ENCODE results near the gene RIIAD1.

Gene RIIAD1

DNA sequence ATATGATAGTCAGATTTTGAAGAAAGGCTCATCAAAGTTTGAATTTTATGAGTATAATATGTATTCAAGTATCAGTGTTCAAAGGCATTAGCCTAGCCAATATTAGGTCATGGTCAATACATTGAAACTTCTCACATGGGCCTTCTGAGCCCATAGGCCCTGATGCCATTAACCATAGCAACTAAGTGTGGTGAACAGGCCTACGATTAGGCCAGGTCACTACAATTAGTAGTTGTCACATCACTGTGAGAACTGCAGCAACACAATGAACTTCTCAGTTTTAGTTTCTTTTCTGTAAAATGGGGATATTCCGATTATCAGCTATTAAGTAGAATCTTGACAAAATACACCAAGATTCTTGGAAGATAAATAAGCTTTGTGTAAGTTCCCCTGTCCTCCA, 34.8 kb upstream of the RIIAD1 start:
- TF ChIP-seq, protein P1, sequence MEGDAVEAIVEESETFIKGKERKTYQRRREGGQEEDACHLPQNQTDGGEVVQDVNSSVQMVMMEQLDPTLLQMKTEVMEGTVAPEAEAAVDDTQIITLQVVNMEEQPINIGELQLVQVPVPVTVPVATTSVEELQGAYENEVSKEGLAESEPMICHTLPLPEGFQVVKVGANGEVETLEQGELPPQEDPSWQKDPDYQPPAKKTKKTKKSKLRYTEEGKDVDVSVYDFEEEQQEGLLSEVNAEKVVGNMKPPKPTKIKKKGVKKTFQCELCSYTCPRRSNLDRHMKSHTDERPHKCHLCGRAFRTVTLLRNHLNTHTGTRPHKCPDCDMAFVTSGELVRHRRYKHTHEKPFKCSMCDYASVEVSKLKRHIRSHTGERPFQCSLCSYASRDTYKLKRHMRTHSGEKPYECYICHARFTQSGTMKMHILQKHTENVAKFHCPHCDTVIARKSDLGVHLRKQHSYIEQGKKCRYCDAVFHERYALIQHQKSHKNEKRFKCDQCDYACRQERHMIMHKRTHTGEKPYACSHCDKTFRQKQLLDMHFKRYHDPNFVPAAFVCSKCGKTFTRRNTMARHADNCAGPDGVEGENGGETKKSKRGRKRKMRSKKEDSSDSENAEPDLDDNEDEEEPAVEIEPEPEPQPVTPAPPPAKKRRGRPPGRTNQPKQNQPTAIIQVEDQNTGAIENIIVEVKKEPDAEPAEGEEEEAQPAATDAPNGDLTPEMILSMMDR (IDR thresholded peaks at IDR 0.05; ENCODE audit: low read depth, low read length): no peak
- no peak overlapping the region for H3K4me3 ChIP-seq (replicated peaks in 1 of 2; ENCODE audit: low read depth in 2 of 2, low read length in 2 of 2)
- no peak for DNase-seq (ENCODE audit: low read depth in 2 of 2)

DNA sequence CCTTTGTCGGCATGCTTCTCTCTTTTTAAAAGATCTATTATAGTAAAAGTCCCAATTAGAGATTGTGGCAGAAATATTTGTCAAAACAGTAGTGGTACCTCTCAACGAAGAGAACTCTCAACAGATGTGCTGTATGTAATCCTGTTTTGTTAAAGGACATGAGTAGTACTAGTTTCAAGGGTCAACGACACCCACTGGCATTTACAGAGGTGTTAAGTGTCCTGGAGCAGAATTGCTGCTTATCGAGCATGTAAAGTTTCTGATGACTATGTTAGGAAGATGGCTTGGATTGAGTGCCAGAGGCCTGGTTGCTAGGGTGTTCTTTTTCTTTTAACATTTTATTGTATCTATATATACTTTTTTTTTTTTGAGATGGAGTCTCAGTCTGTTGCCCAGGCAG, 31.8 kb upstream of the RIIAD1 start:
- DNase-seq (ENCODE audit: low read depth in 2 of 2): no peak
- H3K4me3 ChIP-seq (replicated peaks in 1 of 2; ENCODE audit: low read depth in 2 of 2, low read length in 2 of 2): no peak overlapping the region
- TF ChIP-seq, protein P1 (IDR thresholded peaks at IDR 0.05; ENCODE audit: low read depth, low read length): no peak

DNA sequence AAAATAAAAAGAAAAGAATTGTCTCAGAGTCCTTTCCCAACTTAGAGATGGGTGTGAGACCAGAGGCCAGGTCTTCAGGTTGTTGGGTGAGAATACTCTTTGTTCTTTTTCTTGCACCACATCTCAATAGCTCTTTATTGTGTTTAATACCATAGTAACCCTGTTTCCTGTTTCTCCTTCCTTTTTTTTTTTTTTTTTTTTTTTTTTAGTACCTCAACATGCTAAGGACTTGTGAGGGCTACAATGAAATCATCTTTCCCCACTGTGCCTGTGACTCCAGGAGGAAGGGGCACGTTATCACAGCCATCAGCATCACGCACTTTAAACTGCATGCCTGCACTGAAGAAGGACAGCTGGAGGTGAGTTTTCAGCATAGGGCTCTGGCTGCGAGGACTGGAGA, 29.1 kb upstream of the RIIAD1 start:
- no peak overlapping the region for H3K4me3 ChIP-seq (replicated peaks in 1 of 2; ENCODE audit: low read depth in 2 of 2, low read length in 2 of 2)

DNA sequence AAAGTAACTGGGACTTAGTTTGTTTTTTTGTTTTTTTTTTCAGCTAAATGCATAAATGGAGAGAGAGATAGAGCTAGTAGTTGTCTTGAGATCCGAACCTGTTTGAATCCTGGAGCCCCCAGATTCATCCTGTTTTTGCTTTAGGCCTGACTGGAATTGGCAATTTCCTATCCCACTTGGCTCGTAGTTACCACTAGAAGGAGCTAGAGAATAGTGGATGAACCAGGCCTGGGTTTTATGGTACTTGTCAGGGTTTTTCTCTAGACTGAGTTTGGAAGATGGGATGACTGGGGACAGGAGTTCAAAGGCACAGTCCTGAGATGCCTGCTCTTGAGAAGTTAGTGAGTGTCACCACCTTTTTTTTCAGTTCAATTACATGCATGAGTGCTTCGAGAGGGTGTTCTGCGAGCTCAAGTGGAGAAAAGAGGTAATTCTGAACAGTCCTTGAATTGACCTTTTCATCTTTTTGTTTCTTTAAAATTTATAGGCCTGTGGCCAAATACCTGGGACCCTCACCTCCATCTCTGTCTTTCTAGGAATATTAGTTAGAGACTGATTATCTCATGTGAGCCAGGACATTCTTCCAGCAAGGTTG, 28.2 kb upstream of the RIIAD1 start:
- TF ChIP-seq, protein P1 (IDR thresholded peaks at IDR 0.05; ENCODE audit: low read depth, low read length): peak; percentile 72
- peak; percentile 56 to 66 for DNase-seq (ENCODE audit: low read depth in 2 of 2)
- H3K4me3 ChIP-seq (replicated peaks in 1 of 2; ENCODE audit: low read depth in 2 of 2, low read length in 2 of 2): no peak overlapping the region

More for the DNA sequence above, 29.1 kb upstream of the RIIAD1 start:
- DNase-seq (ENCODE audit: low read depth in 2 of 2): peak in 1 of 2 donors; percentile 5
- TF ChIP-seq, protein P1 (IDR thresholded peaks at IDR 0.05; ENCODE audit: low read depth, low read length): no peak

DNA sequence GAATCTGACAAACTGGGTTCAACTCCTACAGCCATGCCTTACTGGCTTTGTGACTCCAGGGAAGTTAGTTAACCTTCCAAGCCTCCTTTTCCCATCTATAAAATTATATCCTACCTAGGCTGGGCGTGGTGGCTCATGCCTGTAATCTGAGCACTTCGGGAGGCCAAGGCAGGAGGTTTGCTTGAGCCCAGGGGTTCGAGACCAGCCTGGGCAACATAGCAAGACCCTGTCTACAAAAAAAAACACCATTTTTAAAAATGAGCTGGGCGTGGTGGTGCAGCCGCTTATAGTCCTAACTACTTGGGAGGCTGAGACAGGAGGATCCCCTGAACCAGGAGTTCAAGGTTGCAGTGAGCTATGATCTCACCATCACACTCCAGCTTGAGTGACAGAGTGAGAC, 19.8 kb upstream of the RIIAD1 start:
- DNase-seq (ENCODE audit: low read depth in 2 of 2): no peak
- TF ChIP-seq, protein P1 (IDR thresholded peaks at IDR 0.05; ENCODE audit: low read depth, low read length): no peak
- no peak overlapping the region for H3K4me3 ChIP-seq (replicated peaks in 1 of 2; ENCODE audit: low read depth in 2 of 2, low read length in 2 of 2)

DNA sequence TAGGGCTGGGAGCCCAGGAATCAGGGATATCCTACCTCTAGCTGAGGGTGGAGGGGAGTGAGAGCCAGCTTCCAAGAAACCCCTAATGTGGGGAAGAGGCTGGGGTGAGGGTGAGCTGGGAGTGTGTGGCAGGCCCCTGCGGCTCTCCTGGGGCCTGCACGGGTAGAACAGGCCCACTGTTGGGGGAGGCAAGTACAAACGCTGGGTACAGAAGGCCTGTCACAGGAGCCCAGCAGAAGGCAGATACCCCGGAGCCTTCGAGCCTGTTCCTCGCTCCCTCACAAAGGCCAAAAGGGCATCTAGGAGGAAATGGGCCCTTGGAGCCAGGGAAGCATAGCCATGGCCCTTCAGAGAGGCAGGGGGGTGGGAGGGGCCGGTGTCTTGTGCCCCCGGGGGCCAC, 18.4 kb upstream of the RIIAD1 start:
- TF ChIP-seq, protein P1 (IDR thresholded peaks at IDR 0.05; ENCODE audit: low read depth, low read length): no peak
- no peak for DNase-seq (ENCODE audit: low read depth in 2 of 2)
- no peak overlapping the region for H3K4me3 ChIP-seq (replicated peaks in 1 of 2; ENCODE audit: low read depth in 2 of 2, low read length in 2 of 2)

DNA sequence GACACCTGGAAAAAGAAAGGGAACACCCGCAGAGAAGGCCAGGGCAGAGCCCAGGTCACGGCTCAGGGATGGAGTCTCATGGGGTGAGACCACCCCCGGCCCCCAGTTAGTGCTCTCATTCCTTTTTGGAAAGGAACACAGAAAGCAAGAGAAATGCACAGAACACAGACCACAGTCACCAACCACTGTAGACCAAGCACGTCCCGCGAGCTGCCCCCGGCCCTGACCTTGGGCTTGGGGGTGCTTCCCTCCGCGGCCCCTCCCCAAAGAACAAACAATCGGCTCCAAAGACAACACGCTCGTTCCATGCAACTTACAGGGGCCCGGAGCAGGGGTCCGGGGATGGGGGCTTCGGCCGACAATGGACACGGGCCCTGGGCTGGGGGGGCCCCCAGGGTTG, 17.5 kb upstream of the RIIAD1 start:
- no peak for DNase-seq (ENCODE audit: low read depth in 2 of 2)
- TF ChIP-seq, protein P1 (IDR thresholded peaks at IDR 0.05; ENCODE audit: low read depth, low read length): no peak
- H3K4me3 ChIP-seq (replicated peaks in 1 of 2; ENCODE audit: low read depth in 2 of 2, low read length in 2 of 2): no peak overlapping the region

Data from cardiac fibroblast (primary cell).